Renal cortex interstitium (tissue), 15 donors: Measurements from ENCODE around the gene OR52A1. TPM values are rescaled to one million over a fixed set of nuclear protein-coding genes. Genes with fewer than 3 reads are reported as not detected.
"Not testable (repeated sequence)": the region's sequence is repeated elsewhere in the genome, so short reads cannot be mapped to it uniquely, and the experiment has no call there.

Source experiments
- DNase-seq, 11 donors: peaks; one replicate each; pipeline ENCODE4 v3.0.0-alpha.2; 2013; ENCODE audit warnings: low read depth in 9 of 11, low spot score in 4 of 11; ENCODE audit errors: extremely low read depth in 1 of 11
- long read RNA-seq, 16 experiments: transcript quantifications; one replicate each; lab custom pipeline, GENCODE V29; 2026
- polyA plus RNA-seq, 3 donors: library from polyadenylated mRNA; unstranded; fragments of 120-200 nt; gene quantifications; one replicate each; pipeline ENCODE4 v1.2.1, GENCODE V29; 2013; ENCODE audit not compliant: insufficient read length in 3 of 3

OR52A1 gene
- polyA plus RNA-seq = under 1 TPM in 2 of 3 donors, not detected in 1; 0.01 to 0.05 TPM
- long read RNA-seq, donor 1 = 0 reads
- long read RNA-seq, donor 2 = 0 reads
- long read RNA-seq, donor 3 = 0 reads
- long read RNA-seq, donor 4 = 0 reads
- long read RNA-seq, donor 5 = 0 reads
- long read RNA-seq, donor 6 = 0 reads
- long read RNA-seq, donor 7 = 0 reads
- long read RNA-seq, donor 8 = 0 reads
- long read RNA-seq, donor 9 = 0 reads
- long read RNA-seq, donor 10 = 0 reads
- long read RNA-seq, donor 11 = 0 reads
- long read RNA-seq, donor 12 = 0 reads
- long read RNA-seq, donor 13 = 0 reads
- long read RNA-seq, donor 14 = 0 reads
- long read RNA-seq, donor 15 = 0 reads
- long read RNA-seq, donor 16 = 0 reads

DNA sequence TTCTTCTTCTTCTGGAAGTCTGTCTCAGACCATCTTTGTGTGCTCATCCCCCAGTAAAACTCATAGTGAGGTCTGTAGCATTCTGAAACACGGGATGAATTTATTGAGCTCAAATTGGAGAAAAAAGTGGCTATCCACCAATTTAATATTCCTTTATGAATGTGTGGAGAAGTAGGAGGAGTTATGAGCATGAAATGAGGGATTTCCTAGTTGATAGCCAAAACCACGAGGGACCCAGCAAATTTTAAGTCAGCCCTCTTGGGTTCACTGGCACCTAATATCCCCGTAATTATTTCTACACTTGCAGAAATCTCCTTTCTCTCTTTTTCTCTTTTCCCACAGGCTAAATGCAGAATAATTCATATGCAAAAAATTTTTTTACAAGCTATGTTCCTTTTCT is at the start of gene OR52A1:
Gene OR52A1 (minus strand): TSS at position 101 of the 400 bp plus-strand sequence. CDS start 2,388 bp downstream, outside the sequence.
- no peak for DNase-seq

GRCh38 chr11:5203366-5203765 is 48.8 kb upstream of the OR52A1 start:
- DNase-seq = no peak

GRCh38 chr11:5200582-5200981 is 46.0 kb upstream of the OR52A1 start, which contains the start of gene OR51V1:
Gene OR51V1, minus strand, starts transcription at chr11:5200682. Its CDS starts 0 bp downstream, at chr11:5200682.
- no peak for DNase-seq

- DNase-seq = no peak
Observed at GRCh38 chr11:5198285-5198684, 43.7 kb upstream of the OR52A1 start.

- DNase-seq = no peak
Observed at GRCh38 chr11:5197536-5197935, 43.0 kb upstream of the OR52A1 start.

- DNase-seq = no peak
Observed at GRCh38 chr11:5196731-5197130, 42.2 kb upstream of the OR52A1 start.

GRCh38 chr11:5196067-5196466 is 41.5 kb upstream of the OR52A1 start:
- no peak for DNase-seq

GRCh38 chr11:5192738-5193137 is 38.2 kb upstream of the OR52A1 start:
- DNase-seq = no peak

- DNase-seq = no peak
Observed at GRCh38 chr11:5188201-5188600, 33.6 kb upstream of the OR52A1 start.

DNA sequence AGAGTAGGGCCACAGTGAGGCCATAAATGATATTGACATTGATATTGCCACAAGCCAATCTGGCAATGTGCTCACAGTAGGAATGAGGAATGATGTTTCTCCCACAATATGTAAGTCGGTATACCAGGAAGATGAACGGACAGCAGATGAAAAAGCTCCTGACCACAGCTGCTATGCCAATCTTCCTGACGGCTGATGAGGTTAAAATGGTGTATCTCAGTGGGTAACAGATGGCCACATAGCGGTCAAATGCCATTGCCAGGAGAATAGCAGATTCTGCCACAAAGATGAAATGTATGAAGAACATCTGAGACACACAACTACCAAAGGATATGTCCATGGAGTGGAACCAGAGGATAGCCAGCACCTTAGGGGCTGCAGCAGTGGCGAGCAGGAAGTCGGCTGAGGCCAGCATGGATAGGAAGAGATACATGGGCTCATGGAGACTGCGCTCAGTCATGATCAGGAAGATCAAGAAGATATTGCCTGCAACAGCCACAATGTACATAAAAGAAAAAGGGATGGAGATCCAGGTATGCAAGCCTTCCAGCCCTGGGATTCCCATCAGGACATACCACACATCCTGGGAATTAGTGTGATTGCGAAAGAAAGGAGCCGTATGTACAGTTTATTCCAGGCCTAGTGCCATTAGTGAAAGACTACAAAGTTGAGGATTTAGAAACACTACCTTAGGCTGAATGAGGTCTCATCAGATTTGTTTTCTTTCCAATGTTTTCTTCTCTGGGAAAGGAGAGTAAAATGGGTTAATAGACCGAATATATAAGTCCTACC is 23.7 kb upstream of the OR52A1 start:
- DNase-seq = no peak

GRCh38 chr11:5174934-5175333 is 20.4 kb upstream of the OR52A1 start:
- DNase-seq = no peak

DNA sequence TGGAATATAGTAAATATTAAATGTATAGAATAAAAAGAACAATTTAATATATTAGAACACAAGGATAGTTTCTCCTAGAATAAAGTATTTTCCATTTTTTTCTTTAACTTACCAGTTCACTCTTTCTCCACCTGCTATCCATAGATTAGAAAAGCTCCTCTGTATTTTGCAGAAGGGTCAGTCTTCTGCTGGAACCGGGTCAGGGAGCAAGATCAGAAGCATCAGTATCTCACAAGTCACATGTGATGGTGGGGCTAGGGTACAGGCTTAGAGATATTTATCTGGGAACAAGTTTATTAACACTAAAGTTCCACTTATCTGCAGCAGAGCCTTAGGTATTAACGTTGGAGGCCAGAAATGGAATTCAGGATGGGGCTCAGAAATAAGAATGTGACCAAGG is 17.3 kb upstream of the OR52A1 start:
- no peak for DNase-seq

- DNase-seq = not testable (repeated sequence)
Observed at GRCh38 chr11:5165898-5166297, 11.3 kb upstream of the OR52A1 start.

GRCh38 chr11:5164807-5165206 is 10.2 kb upstream of the OR52A1 start:
- not testable (repeated sequence) for DNase-seq

- not testable (repeated sequence) for DNase-seq
Observed at GRCh38 chr11:5161045-5161444, 6.5 kb upstream of the OR52A1 start.

GRCh38 chr11:5160217-5160616 is 5.7 kb upstream of the OR52A1 start:
- not testable (repeated sequence) for DNase-seq

GRCh38 chr11:5159806-5160205 is 5.2 kb upstream of the OR52A1 start:
- DNase-seq = no peak

GRCh38 chr11:5153574-5154431 is 754 bp downstream of the OR52A1 start:
- DNase-seq = no peak

- no peak for DNase-seq
Observed at GRCh38 chr11:5151713-5152153, 2.8 kb downstream of the OR52A1 start.
